H9 (cell line): ENCODE data around the gene HS6ST3. TPM values are rescaled to one million over a fixed set of nuclear protein-coding genes. Genes with fewer than 3 reads are reported as not detected.

ENCODE experiments used
- DNase-seq: peaks from one replicate; pipeline ENCODE4 v3.0.0-alpha.2; 2017
- H2AFZ ChIP-seq: one replicate; pipeline ENCODE4 v1.6.1; 2013; ENCODE audit warnings: mild to moderate bottlenecking, low read length, control low read depth, moderate library complexity
- H2AK5ac ChIP-seq: 2 replicates; pipeline ENCODE4 v1.6.1; 2013; ENCODE audit warnings: low read length, control low read depth, mixed read lengths; ENCODE audit not compliant: insufficient read length
- H2BK120ac ChIP-seq: one replicate; pipeline ENCODE4 v1.6.1; 2013; ENCODE audit warnings: low read depth, mild to moderate bottlenecking, low read length, control low read depth, inconsistent platforms; ENCODE audit not compliant: poor library complexity, severe bottlenecking
- H2BK12ac ChIP-seq: 2 replicates; pipeline ENCODE4 v1.6.1; 2013; ENCODE audit warnings: low read length, control low read depth, mixed read lengths, low read depth; ENCODE audit not compliant: insufficient read length
- H2BK15ac ChIP-seq: 2 replicates; pipeline ENCODE4 v1.6.1; 2013; ENCODE audit warnings: low read depth, low read length, control low read depth
- H2BK20ac ChIP-seq: one replicate; pipeline ENCODE4 v1.6.1; 2013; ENCODE audit warnings: low read depth, mild to moderate bottlenecking, low read length, control low read depth, inconsistent platforms; ENCODE audit not compliant: poor library complexity, severe bottlenecking
- H2BK5ac ChIP-seq: 2 replicates; pipeline ENCODE4 v1.6.1; 2013; ENCODE audit warnings: low read length, control low read depth, mixed read lengths; ENCODE audit not compliant: insufficient read length
- H3K14ac ChIP-seq: 2 replicates; pipeline ENCODE4 v1.6.1; 2013; ENCODE audit warnings: low read length, control low read depth; ENCODE audit not compliant: insufficient read depth
- H3K18ac ChIP-seq: 2 replicates; pipeline ENCODE4 v1.6.1; 2013; ENCODE audit warnings: low read depth, mild to moderate bottlenecking, mixed read lengths, low read length, control low read depth; ENCODE audit not compliant: insufficient read length
- H3K23ac ChIP-seq: 2 replicates; pipeline ENCODE4 v1.6.1; 2013; ENCODE audit warnings: low read length, control low read depth, mixed read lengths, low read depth; ENCODE audit not compliant: insufficient read length
- H3K23me2 ChIP-seq: 2 replicates; pipeline ENCODE4 v1.6.1; 2013; ENCODE audit warnings: low read depth, mild to moderate bottlenecking, mixed read lengths, low read length, control low read depth; ENCODE audit not compliant: insufficient read length, poor library complexity, severe bottlenecking
- H3K27ac ChIP-seq: 2 replicates; pipeline ENCODE4 v1.5.1; 2013; ENCODE audit warnings: low read length, control low read depth, mixed read lengths, low read depth; ENCODE audit not compliant: insufficient read length
- H3K27me3 ChIP-seq: 2 replicates; pipeline ENCODE4 v1.6.1; 2013; ENCODE audit warnings: low read length, control low read depth, inconsistent platforms; ENCODE audit not compliant: insufficient read depth
- H3K4ac ChIP-seq: 2 replicates; pipeline ENCODE4 v1.6.1; 2013; ENCODE audit warnings: low read depth, mild to moderate bottlenecking, control low read depth, inconsistent platforms, low read length, moderate library complexity
- H3K4me1 ChIP-seq: 2 replicates; pipeline ENCODE4 v1.6.1; 2013; ENCODE audit warnings: low read length, control low read depth, inconsistent platforms; ENCODE audit not compliant: insufficient read depth
- H3K4me2 ChIP-seq: 2 replicates; pipeline ENCODE4 v1.6.1; 2013; ENCODE audit warnings: low read length, control low read depth, mixed read lengths; ENCODE audit not compliant: insufficient read length, insufficient read depth
- H3K56ac ChIP-seq: 2 replicates; pipeline ENCODE4 v1.6.1; 2013; ENCODE audit warnings: low read depth, mild to moderate bottlenecking, mixed read lengths, low read length, control low read depth; ENCODE audit not compliant: insufficient read length
- H3K79me1 ChIP-seq: 2 replicates; pipeline ENCODE4 v1.6.1; 2013; ENCODE audit warnings: low read depth, mild to moderate bottlenecking, moderate library complexity, low read length, control low read depth, inconsistent platforms; ENCODE audit not compliant: insufficient read depth, poor library complexity, severe bottlenecking
- H3K79me2 ChIP-seq: 2 replicates; pipeline ENCODE4 v1.6.1; 2013; ENCODE audit warnings: low read length, control low read depth, inconsistent platforms; ENCODE audit not compliant: insufficient read depth
- H3K9ac ChIP-seq: 2 replicates; pipeline ENCODE4 v1.6.1; 2013; ENCODE audit warnings: low read length, control low read depth, mixed read lengths; ENCODE audit not compliant: insufficient read length; ENCODE audit errors: extremely low read depth
- H3K9me3 ChIP-seq: one replicate; pipeline ENCODE4 v1.6.1; 2013; ENCODE audit warnings: low read depth, low read length, inconsistent platforms; ENCODE audit not compliant: control insufficient read depth
- H3T11ph ChIP-seq: one replicate; pipeline ENCODE4 v1.6.1; 2013; ENCODE audit warnings: mild to moderate bottlenecking, low read length, control low read depth, inconsistent platforms
- H4K20me1 ChIP-seq: one replicate; pipeline ENCODE4 v1.6.1; 2013; ENCODE audit not compliant: control insufficient read depth, insufficient read length, insufficient read depth
- H4K5ac ChIP-seq: 2 replicates; pipeline ENCODE4 v1.6.1; 2013; ENCODE audit warnings: low read depth, mild to moderate bottlenecking, mixed read lengths, low read length, control low read depth; ENCODE audit not compliant: insufficient read length
- H4K8ac ChIP-seq: replicated peaks from 2 replicates; pipeline ENCODE4 v1.6.1; 2013; ENCODE audit warnings: low read length, control low read depth, mixed read lengths, low read depth; ENCODE audit not compliant: insufficient read length
- H4K91ac ChIP-seq: 2 replicates; pipeline ENCODE4 v1.6.1; 2013; ENCODE audit warnings: low read depth, mild to moderate bottlenecking, moderate library complexity, mixed read lengths, low read length, control low read depth; ENCODE audit not compliant: insufficient read length
- H3K27ac Mint-ChIP-seq, 3 experiments: 2 replicates in 2 of 3; 3 replicates in 1 of 3; pipeline ENCODE4 v1.8.0; 2020 to 2021; ENCODE audit warnings: mixed read lengths in 3 of 3, mild to moderate bottlenecking in 1 of 3, moderate library complexity in 1 of 3
- H3K27me3 Mint-ChIP-seq: 2 replicates; pipeline ENCODE4 v1.8.0; 2021; ENCODE audit warnings: low read depth, mild to moderate bottlenecking, moderate library complexity, mixed read lengths
- H3K36me3 Mint-ChIP-seq, 3 experiments: 2 replicates in 2 of 3; 3 replicates in 1 of 3; pipeline ENCODE4 v1.8.0; 2020 to 2021; ENCODE audit warnings: low read depth in 3 of 3, mixed read lengths in 3 of 3; ENCODE audit not compliant: insufficient read depth in 1 of 3
- H3K4me1 Mint-ChIP-seq, 2 experiments: 2 replicates each; pipeline ENCODE4 v1.8.0; 2020; ENCODE audit warnings: mixed read lengths in 2 of 2
- H3K4me3 Mint-ChIP-seq, 2 experiments: 2 replicates in 1 of 2; 3 replicates in 1 of 2; pipeline ENCODE4 v1.8.0; 2020 to 2021; ENCODE audit warnings: mild to moderate bottlenecking in 2 of 2, mixed read lengths in 2 of 2, moderate library complexity in 1 of 2
- H3K9me3 Mint-ChIP-seq, 2 experiments: 2 replicates in 1 of 2; 3 replicates in 1 of 2; pipeline ENCODE4 v1.8.0; 2020; ENCODE audit warnings: mild to moderate bottlenecking in 2 of 2, mixed read lengths in 2 of 2, moderate library complexity in 1 of 2
- CTCF ChIP-seq: fragments of 200-600 bp; sonication (generic); conservative IDR thresholded peaks from 3 replicates; pipeline ENCODE4 v1.8.0; 2021; ENCODE audit warnings: antibody characterized with exemption, mild to moderate bottlenecking
- WGBS: extraction: QIAGEN DNeasy Blood & Tissue Kit; methylation state at CpG from one replicate; pipeline ENCODE4 v1.1.7; 2013; ENCODE audit warnings: missing lambda C conversion rate, low lambda C conversion rate, mixed read lengths; ENCODE audit not compliant: insufficient read length; ENCODE audit errors: extremely low coverage; 5-methylcytosine and 5-hydroxymethylcytosine counted together
- total RNA-seq: library from RNA; stranded (reverse); gene quantifications from 2 replicates; pipeline ENCODE4 v1.2.1, GENCODE V29; 2021

HS6ST3 gene
- total RNA-seq, 1 experiment from 2014 or later = 0.44 TPM

DNA sequence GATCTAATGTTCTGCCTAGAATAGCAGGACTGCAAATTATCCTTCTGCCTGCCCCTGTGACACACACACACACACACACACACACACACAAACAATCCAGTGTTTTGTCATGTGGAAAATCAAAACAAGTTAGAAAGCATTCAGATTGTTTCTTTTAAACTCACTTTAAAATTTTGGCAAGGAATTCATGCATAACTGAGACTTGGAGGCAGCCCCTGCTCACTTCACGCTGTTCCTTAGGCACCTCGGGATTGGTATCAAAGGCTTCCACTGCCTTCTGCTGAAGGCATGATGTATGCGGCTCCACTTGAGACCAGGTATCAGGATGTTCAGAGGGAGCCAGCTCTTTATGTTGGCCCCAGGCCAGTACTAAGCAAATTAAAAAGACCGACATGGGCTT, 745.6 kb downstream of the HS6ST3 start:
- no peak overlapping the region for H3K4me3 Mint-ChIP-seq
- H3K79me1 ChIP-seq = no peaks in the 10 kb centered on the region
- no peaks in the 10 kb centered on the region for H4K20me1 ChIP-seq
- no peak overlapping the region for H3K27ac Mint-ChIP-seq
- no peak overlapping the region for H3K56ac ChIP-seq
- no peak overlapping the region for H4K91ac ChIP-seq
- no peaks in the 10 kb centered on the region for H3K36me3 Mint-ChIP-seq
- H2BK5ac ChIP-seq = no peak overlapping the region
- H2BK120ac ChIP-seq = no peak overlapping the region
- H3K4me2 ChIP-seq = no peak overlapping the region
- H3K9me3 ChIP-seq = no peaks in the 10 kb centered on the region
- no peak overlapping the region for H4K8ac ChIP-seq
- H3K27me3 Mint-ChIP-seq = peaks cover 3% of the 10 kb centered on the region
- no peaks in the 10 kb centered on the region for H3K23me2 ChIP-seq
- no peaks in the 10 kb centered on the region for H3K9me3 Mint-ChIP-seq
- H2BK12ac ChIP-seq = no peak overlapping the region
- H3K23ac ChIP-seq = no peak overlapping the region
- no CpG with 5 or more reads among the region's 4 CpGs for WGBS
- H4K5ac ChIP-seq = no peak overlapping the region
- no peak overlapping the region for H3T11ph ChIP-seq
- H2AK5ac ChIP-seq = no peak overlapping the region
- no peak overlapping the region for H3K4ac ChIP-seq
- H3K4me1 ChIP-seq = no peaks in the 10 kb centered on the region
- DNase-seq = no peak
- no peaks in the 10 kb centered on the region for H3K4me1 Mint-ChIP-seq
- no peak overlapping the region for H3K9ac ChIP-seq
- no peak overlapping the region for H2AFZ ChIP-seq
- H2BK20ac ChIP-seq = no peak overlapping the region
- H3K27ac ChIP-seq = no peak overlapping the region
- H3K18ac ChIP-seq = no peak overlapping the region
- H3K79me2 ChIP-seq = no peaks in the 10 kb centered on the region
- no peak overlapping the region for H2BK15ac ChIP-seq
- H3K27me3 ChIP-seq = no peaks in the 10 kb centered on the region
- TF ChIP-seq CTCF = no peak
- H3K14ac ChIP-seq = no peak overlapping the region
